ENCODE data around the gene MED14.

Gene MED14

DNA sequence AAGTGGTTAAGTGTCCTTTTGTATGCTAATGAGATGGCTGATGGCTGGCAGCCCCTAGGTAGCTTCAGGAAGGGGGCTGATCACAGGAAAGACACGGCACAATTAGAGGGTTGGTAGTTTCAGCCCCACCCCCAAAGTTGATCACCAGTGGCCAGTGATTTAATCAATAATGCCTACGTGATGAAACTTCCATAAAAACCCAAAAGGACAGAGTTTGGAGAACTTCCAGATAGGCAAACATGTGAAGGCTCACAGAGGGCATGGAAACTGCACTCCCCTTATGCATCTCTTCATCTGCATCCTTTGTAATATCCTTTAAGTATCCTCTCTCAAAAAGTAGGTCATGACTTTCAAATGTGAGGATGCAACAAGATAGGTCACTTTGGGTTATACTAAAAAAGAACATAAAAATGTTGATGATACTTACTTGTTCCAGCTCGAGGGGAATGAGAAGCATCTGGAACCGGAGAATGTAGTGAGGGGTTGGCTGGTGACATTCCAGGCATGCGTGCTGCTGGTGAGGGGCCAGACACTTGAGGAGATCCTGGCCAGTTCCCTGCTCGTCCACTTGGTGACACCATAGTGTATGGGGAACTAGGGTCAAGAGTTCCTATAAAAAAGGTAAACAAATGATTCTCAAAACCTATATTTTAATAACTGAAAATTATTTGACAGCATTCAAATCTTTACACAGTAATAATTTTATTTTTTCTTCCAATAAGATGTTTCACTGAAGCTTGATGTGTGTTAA lies 71.3 kb downstream of the MED14 start:
- Mint-ChIP-seq H3K27me3 (no peaks in the 10 kb centered on the region), H3K4me1 (ENCODE audit: low read depth) (peaks cover 19% of the 10 kb centered on the region), H3K9me3 (no peaks in the 10 kb centered on the region), H3K4me3 (no peak overlapping the region), H3K27ac (no peak overlapping the region), H3K36me3 (ENCODE audit: low read depth) (peaks cover 84% of the 10 kb centered on the region)
- intact Hi-C loops (cut with micrococcal nuclease) = loop anchor here (10.0 kb wide), 1 partner anchor 51 kb away; no protein-coding TSS in a partner anchor

GRCh38 chrX:40663078-40663740 lies 72.1 kb downstream of the MED14 start:
- Mint-ChIP-seq H3K27me3 (no peaks in the 10 kb centered on the region), H3K4me1 (ENCODE audit: low read depth) (peaks cover 18% of the 10 kb centered on the region), H3K4me3 (no peak overlapping the region), H3K27ac (no peak overlapping the region), H3K36me3 (ENCODE audit: low read depth) (peaks cover 88% of the 10 kb centered on the region), H3K9me3 (no peaks in the 10 kb centered on the region)
- intact Hi-C loops (cut with micrococcal nuclease) = loop anchor here (10.0 kb wide), 1 partner anchor 52 kb away; no protein-coding TSS in a partner anchor

DNA sequence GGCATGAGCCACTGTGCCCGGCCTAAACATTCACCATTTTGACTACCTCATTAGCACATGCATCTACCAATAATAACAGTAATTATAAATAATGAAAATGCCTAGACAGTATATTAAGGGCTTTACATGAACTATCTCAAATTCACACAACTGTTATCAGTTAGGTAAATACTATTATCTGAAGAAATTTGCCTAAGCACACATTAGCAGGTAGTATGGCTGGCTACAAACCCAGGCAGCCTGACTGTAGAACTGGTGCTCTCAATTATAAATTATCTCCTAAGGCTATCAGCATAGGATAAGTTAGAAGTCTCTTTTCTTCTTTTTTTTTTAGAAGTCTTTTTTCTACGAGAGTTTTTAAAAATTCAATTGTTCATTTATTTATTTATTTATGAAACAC lies 73.9 kb downstream of the MED14 start:
- peaks cover 8% of the 10 kb centered on the region for H3K4me1 Mint-ChIP-seq (ENCODE audit: low read depth)
- no peak overlapping the region for H3K27ac Mint-ChIP-seq
- H3K27me3 Mint-ChIP-seq = no peaks in the 10 kb centered on the region
- H3K4me3 Mint-ChIP-seq = no peak overlapping the region
- intact Hi-C loops (cut with micrococcal nuclease) = loop anchor here (10.0 kb wide), 1 partner anchor 53 kb away; no protein-coding TSS in a partner anchor
- no peaks in the 10 kb centered on the region for H3K9me3 Mint-ChIP-seq
- peaks cover 85% of the 10 kb centered on the region for H3K36me3 Mint-ChIP-seq (ENCODE audit: low read depth)

- H3K27ac Mint-ChIP-seq = no peak overlapping the region
- no peaks in the 10 kb centered on the region for H3K4me1 Mint-ChIP-seq (ENCODE audit: low read depth)
- peaks cover 85% of the 10 kb centered on the region for H3K36me3 Mint-ChIP-seq (ENCODE audit: low read depth)
- intact Hi-C loops (cut with micrococcal nuclease) = loop anchor here (10.0 kb wide), 1 partner anchor 54 kb away; no protein-coding TSS in a partner anchor
- no peaks in the 10 kb centered on the region for H3K9me3 Mint-ChIP-seq
- no peaks in the 10 kb centered on the region for H3K27me3 Mint-ChIP-seq
- H3K4me3 Mint-ChIP-seq = no peak overlapping the region
Measured at GRCh38 chrX:40660381-40660780, 75.0 kb downstream of the MED14 start.

GRCh38 chrX:40653535-40653934 lies 81.8 kb downstream of the MED14 start:
- no peaks in the 10 kb centered on the region for H3K4me1 Mint-ChIP-seq (ENCODE audit: low read depth)

GRCh38 chrX:40652664-40653063 lies 82.7 kb downstream of the MED14 start:
- no peaks in the 10 kb centered on the region for H3K27me3 Mint-ChIP-seq
- H3K4me3 Mint-ChIP-seq = no peak overlapping the region
- H3K27ac Mint-ChIP-seq = no peak overlapping the region
- no peaks in the 10 kb centered on the region for H3K9me3 Mint-ChIP-seq
- intact Hi-C loops (cut with micrococcal nuclease) = loop anchor here (10.0 kb wide), 2 partner anchors 82 to 142 kb away; partner anchors contain the start of gene MED14
- H3K4me1 Mint-ChIP-seq (ENCODE audit: low read depth) = no peaks in the 10 kb centered on the region
- peaks cover 54% of the 10 kb centered on the region for H3K36me3 Mint-ChIP-seq (ENCODE audit: low read depth)

More at GRCh38 chrX:40653535-40653934, 81.8 kb downstream of the MED14 start:
- intact Hi-C loops (cut with micrococcal nuclease) = loop anchor here (10.0 kb wide), 2 partner anchors 81 to 141 kb away; partner anchors contain the start of gene MED14
- H3K27ac Mint-ChIP-seq = no peak overlapping the region
- H3K27me3 Mint-ChIP-seq = no peaks in the 10 kb centered on the region
- no peak overlapping the region for H3K4me3 Mint-ChIP-seq
- no peaks in the 10 kb centered on the region for H3K9me3 Mint-ChIP-seq
- peaks cover 59% of the 10 kb centered on the region for H3K36me3 Mint-ChIP-seq (ENCODE audit: low read depth)

DNA sequence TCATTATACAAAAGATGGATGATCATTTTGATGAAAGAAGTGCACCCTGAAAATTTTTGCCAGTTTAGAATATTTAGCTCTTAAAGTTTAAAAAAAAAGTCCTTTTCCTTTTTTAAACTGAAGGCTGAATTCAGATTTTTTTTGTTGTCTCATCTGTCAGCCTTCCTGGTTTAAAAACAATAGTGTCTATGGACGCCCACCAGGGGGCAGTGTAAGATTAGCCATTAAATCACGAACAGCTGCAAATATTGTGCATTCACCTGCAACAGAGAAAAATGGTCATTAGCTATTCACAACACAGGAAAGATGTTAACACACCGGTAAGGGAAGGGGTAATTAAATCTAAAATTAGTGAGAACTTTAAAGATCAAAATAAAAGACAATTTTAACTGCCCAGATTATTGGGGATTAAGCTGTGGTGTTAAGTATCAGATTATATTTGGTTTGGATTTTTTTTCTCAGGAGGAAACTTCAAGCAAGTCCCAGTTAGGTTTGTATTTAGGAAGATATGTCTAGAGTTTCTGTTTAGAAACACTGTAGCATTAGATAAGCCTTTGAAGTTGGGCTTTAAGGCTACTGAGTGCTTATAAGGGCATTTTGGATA lies 83.6 kb downstream of the MED14 start:
- no peak overlapping the region for H3K27ac Mint-ChIP-seq
- no peaks in the 10 kb centered on the region for H3K9me3 Mint-ChIP-seq
- intact Hi-C loops (cut with micrococcal nuclease) = loop anchor here (10.0 kb wide), 2 partner anchors 83 to 143 kb away; partner anchors contain the start of gene MED14
- no peak overlapping the region for H3K4me3 Mint-ChIP-seq
- peaks cover 49% of the 10 kb centered on the region for H3K36me3 Mint-ChIP-seq (ENCODE audit: low read depth)
- no peaks in the 10 kb centered on the region for H3K27me3 Mint-ChIP-seq
- H3K4me1 Mint-ChIP-seq (ENCODE audit: low read depth) = no peaks in the 10 kb centered on the region

DNA sequence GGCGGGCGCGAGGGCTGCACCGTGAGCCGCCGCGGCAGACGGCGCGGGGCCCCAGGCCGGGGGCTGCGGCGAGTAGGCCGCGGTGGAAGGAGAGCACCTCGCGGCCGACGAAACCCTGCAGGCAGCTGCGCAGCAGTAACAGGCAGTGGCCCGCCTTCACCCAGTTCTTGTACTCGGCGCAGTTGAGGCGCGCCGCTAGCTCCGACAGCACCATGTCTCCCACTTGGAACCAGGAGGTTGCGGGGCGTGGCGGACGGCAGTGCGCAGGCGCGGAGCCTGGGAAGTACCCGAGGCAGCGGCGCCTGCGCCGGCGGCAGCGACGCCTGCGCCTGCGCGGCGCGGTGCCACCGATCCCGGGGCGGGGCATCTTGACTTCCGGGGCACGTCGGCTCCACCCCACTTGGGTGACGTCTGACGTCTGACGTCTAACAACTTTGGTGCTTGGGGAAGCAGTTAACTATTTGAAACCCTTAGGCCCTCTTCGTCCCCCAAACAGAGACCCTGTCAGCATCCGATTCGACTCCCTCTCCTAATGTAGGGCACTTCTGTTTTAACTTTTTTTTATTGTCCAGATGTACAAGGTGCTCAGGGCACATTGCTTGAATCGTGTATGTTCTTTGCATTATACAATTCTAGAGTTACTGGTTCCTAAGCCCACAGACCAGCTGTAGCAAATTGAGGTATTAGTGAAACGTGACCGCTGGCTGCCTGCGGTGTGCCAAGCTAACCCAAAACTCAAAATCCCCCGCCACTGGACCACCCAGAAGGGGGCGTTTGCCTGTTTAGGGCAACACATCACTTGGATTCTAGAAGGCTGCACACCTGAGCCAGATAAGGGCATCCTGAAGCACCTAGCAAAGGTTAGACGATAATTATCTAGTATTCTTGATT lies 87.8 kb downstream of the MED14 start, which contains the start of gene CXorf38:
Gene CXorf38, minus strand, starts transcription at position 255 of the 891 bp plus-strand sequence. Its CDS starts 41 bp downstream, at position 214.
- peak within 1 kb of the TSS; percentile 95 for H3K27ac Mint-ChIP-seq
- no peaks in the 10 kb centered on the region for H3K27me3 Mint-ChIP-seq
- intact Hi-C loops (cut with micrococcal nuclease) = loop anchor here (5.0 kb wide), 1 partner anchor 105 kb away; no protein-coding TSS in a partner anchor
- peaks cover 18% of the 10 kb centered on the region for H3K4me1 Mint-ChIP-seq (ENCODE audit: low read depth)
- H3K36me3 Mint-ChIP-seq (ENCODE audit: low read depth) = peaks cover 47% of the 10 kb centered on the region
- no peaks in the 10 kb centered on the region for H3K9me3 Mint-ChIP-seq
- H3K4me3 Mint-ChIP-seq = peak within 1 kb of the TSS; percentile 93

GRCh38 chrX:40646489-40647306 lies 88.6 kb downstream of the MED14 start:
- no peaks in the 10 kb centered on the region for H3K27me3 Mint-ChIP-seq
- H3K4me3 Mint-ChIP-seq = peak overlapping the region; percentile 93
- H3K36me3 Mint-ChIP-seq (ENCODE audit: low read depth) = peaks cover 52% of the 10 kb centered on the region
- intact Hi-C loops (cut with micrococcal nuclease) = loop anchor here (5.0 kb wide), 1 partner anchor 104 kb away; no protein-coding TSS in a partner anchor
- H3K4me1 Mint-ChIP-seq (ENCODE audit: low read depth) = peaks cover 26% of the 10 kb centered on the region
- no peaks in the 10 kb centered on the region for H3K9me3 Mint-ChIP-seq
- peak overlapping the region; percentile 95 for H3K27ac Mint-ChIP-seq

- Mint-ChIP-seq H3K9me3 (no peaks in the 10 kb centered on the region), H3K4me1 (ENCODE audit: low read depth) (peaks cover 35% of the 10 kb centered on the region), H3K27ac (peak overlapping the region; percentile 95), H3K27me3 (no peaks in the 10 kb centered on the region), H3K36me3 (ENCODE audit: low read depth) (peaks cover 56% of the 10 kb centered on the region), H3K4me3 (peak overlapping the region; percentile 94)
- intact Hi-C loops (cut with micrococcal nuclease) = loop anchor here (1.0 to 5.0 kb wide), 2 partner anchors 65 to 103 kb away; partner anchors contain the start of gene ATP6AP2
Measured at GRCh38 chrX:40644821-40645358, 90.5 kb downstream of the MED14 start.

DNA sequence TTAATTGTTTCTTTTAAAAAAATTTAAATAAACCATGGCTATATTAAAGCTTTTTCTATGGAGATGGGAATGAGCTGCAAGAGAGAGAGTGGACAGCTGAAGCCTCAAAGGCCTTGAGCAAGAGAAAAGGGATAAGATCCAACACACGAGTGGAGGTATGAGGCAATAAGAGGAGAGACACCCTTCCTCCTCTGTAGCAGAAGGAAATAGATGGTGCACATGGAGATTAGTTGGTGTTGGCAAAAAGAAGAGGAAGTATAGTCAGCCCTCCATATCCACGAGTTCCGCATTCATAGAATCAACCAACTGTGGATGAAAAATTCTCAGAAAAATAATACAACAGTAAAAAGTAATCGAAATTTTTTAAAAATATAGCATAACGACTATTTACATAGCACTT lies 91.2 kb downstream of the MED14 start:
- Mint-ChIP-seq H3K4me1 (ENCODE audit: low read depth) (peaks cover 40% of the 10 kb centered on the region), H3K27ac (peak overlapping the region; percentile 95), H3K27me3 (no peaks in the 10 kb centered on the region), H3K4me3 (peak overlapping the region; percentile 94), H3K36me3 (ENCODE audit: low read depth) (peaks cover 61% of the 10 kb centered on the region), H3K9me3 (no peaks in the 10 kb centered on the region)
- intact Hi-C loops (cut with micrococcal nuclease) = loop anchor here (1.0 kb wide), 1 partner anchor 64 kb away; the partner anchor contains the start of gene ATP6AP2

DNA sequence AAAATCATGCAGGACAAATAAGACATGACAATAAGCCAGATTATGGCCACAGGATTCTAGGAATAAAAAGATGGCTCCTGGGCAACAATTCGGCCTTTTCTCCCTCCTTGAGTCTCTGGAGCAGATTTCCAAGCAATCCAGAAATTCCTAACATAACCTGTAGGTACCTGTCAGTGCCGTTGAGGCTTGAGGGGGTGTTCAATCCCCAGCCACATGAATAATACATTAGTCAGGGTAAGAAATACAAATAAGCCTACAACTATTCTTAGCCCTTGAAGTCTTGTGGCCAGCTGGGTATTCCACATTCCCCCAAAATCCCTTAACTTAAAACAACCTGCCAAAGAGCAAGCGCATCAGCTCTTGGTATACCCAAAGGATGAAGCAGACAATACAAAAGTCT lies 97.7 kb downstream of the MED14 start:
- Mint-ChIP-seq H3K9me3 (no peaks in the 10 kb centered on the region), H3K27me3 (no peaks in the 10 kb centered on the region), H3K36me3 (ENCODE audit: low read depth) (peaks cover 89% of the 10 kb centered on the region), H3K4me3 (no peak overlapping the region), H3K27ac (no peak overlapping the region), H3K4me1 (ENCODE audit: low read depth) (peaks cover 63% of the 10 kb centered on the region)
- intact Hi-C loops (cut with micrococcal nuclease) = no loop called here
